ENCODE data around the gene CDS2.

DNA sequence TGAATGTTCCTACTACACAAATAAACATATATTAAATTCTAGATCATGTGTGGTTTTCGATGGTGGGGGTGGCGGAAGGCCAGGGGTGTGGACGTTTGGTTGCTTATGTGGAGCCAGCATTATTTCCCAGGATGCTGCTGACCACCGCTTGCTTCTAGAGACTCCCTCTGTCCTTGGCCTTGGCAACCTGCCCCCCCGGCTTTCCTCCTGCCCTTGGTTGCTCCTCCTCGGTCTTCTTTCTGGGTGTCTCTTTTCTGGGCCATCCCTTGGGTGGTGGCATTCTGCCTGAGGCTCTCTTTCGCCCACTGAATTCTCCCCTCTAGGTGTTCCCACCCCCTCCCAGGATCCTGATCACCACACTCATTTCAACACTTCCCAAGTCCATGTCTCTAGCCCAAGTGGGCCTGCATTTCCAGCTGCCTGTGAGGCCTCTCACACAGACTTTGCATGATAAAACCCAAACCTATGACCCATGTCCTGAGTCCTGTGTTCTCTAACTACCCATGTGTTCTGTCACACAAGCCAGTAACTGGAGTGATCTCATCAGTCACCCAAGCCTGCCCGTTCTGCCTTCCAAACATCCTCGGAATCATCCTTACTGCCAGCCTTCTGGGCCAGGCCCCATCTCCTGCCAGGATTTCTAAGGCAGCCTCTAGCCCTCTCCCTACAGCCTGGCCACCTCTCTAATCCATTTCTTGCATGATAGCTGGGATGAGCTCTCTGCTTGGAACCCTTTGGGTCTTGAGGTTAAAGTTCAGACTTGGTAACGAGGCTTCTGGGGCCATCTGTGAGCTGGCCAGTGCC lies 71.2 kb downstream of the CDS2 start:
- no peak for TF ChIP-seq ARNT (IDR thresholded peaks at IDR 0.05)
- no peak for TF ChIP-seq SP1 (IDR thresholded peaks at IDR 0.05)
- no peak for TF ChIP-seq SP1 (CRISPR knock-in tag; IDR thresholded peaks at IDR 0.05)
- TF ChIP-seq CTCF (CRISPR knock-in tag; IDR thresholded peaks at IDR 0.05) = no peak
- no peak for TF ChIP-seq SAP130 (CRISPR knock-in tag; IDR thresholded peaks at IDR 0.05; ENCODE audit: low read depth)
- TF ChIP-seq ZFP36L2 (CRISPR knock-in tag; IDR thresholded peaks at IDR 0.05) = no peak
- TF ChIP-seq ZNF331 (CRISPR knock-in tag; IDR thresholded peaks at IDR 0.05) = no peak
- no peak for TF ChIP-seq ZSCAN22 (CRISPR knock-in tag; IDR thresholded peaks at IDR 0.05)
- TF ChIP-seq, protein P1, sequence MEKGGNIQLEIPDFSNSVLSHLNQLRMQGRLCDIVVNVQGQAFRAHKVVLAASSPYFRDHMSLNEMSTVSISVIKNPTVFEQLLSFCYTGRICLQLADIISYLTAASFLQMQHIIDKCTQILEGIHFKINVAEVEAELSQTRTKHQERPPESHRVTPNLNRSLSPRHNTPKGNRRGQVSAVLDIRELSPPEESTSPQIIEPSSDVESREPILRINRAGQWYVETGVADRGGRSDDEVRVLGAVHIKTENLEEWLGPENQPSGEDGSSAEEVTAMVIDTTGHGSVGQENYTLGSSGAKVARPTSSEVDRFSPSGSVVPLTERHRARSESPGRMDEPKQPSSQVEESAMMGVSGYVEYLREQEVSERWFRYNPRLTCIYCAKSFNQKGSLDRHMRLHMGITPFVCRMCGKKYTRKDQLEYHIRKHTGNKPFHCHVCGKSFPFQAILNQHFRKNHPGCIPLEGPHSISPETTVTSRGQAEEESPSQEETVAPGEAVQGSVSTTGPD (CRISPR knock-in tag; IDR thresholded peaks at IDR 0.05) = no peak
- TF ChIP-seq, protein P2, sequence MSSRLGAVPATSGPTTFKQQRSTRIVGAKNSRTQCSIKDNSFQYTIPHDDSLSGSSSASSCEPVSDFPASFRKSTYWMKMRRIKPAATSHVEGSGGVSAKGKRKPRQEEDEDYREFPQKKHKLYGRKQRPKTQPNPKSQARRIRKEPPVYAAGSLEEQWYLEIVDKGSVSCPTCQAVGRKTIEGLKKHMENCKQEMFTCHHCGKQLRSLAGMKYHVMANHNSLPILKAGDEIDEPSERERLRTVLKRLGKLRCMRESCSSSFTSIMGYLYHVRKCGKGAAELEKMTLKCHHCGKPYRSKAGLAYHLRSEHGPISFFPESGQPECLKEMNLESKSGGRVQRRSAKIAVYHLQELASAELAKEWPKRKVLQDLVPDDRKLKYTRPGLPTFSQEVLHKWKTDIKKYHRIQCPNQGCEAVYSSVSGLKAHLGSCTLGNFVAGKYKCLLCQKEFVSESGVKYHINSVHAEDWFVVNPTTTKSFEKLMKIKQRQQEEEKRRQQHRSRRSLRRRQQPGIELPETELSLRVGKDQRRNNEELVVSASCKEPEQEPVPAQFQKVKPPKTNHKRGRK (CRISPR knock-in tag; IDR thresholded peaks at IDR 0.05) = no peak

All from HepG2 (cell line).